ENCODE results near the gene MYMK.

DNA sequence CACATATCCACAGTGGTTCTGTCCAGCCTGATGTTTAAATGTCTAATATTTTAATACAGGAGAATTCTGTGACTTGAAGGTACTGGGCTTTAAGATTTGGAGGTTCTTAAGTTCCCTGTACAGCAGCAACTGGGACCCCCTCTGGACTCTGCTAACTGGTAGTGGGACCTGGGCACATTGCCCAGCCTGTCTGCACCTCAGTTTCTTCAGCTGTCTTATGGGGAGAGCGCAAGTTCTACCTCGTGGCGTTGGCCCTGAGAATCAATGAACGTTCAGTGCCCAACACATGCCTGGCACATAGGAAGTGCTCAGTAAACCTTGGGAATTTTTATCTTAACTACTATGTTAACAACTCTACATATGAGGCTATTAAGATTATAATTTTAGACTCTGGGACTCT, 47.3 kb downstream of the MYMK start:
- TF ChIP-seq POLR2A (IDR thresholded peaks at IDR 0.05; ENCODE audit: low read depth, low read length) (no peak), POLR2AphosphoS5 (IDR thresholded peaks at IDR 0.05; ENCODE audit: low read depth, low read length) (no peak), TAF1 (IDR thresholded peaks at IDR 0.05; ENCODE audit: borderline replicate concordance, low read depth, low read length) (no peak)

Measured in GM12892 (cell line).